Esophagus (tissue), 2 donors: Measurements from ENCODE around the gene PDE11A. TPM values are rescaled to one million over a fixed set of nuclear protein-coding genes. Genes with fewer than 3 reads are reported as not detected.

Experiments
- H3K27ac ChIP-seq, 2 donors: one replicate each; pipeline ENCODE4 v1.5.1; 2013; ENCODE audit warnings: low read depth in 2 of 2, mild to moderate bottlenecking in 2 of 2, inconsistent platforms in 1 of 2, low read length in 1 of 2, moderate library complexity in 1 of 2
- H3K27me3 ChIP-seq, 2 donors: one replicate each; pipeline ENCODE4 v1.6.1; 2013; ENCODE audit warnings: low read length in 2 of 2, control low read depth in 1 of 2, mild to moderate bottlenecking in 1 of 2; ENCODE audit not compliant: insufficient read depth in 2 of 2, control insufficient read depth in 1 of 2
- H3K36me3 ChIP-seq, 2 donors: one replicate each; pipeline ENCODE4 v1.6.1; 2013; ENCODE audit warnings: low read length in 1 of 2; ENCODE audit not compliant: control insufficient read depth in 2 of 2, insufficient read depth in 2 of 2
- H3K4me1 ChIP-seq, 2 donors: one replicate each; pipeline ENCODE4 v1.6.1; 2013; ENCODE audit warnings: low read length in 1 of 2; ENCODE audit not compliant: control insufficient read depth in 2 of 2, insufficient read depth in 2 of 2
- H3K4me3 ChIP-seq, 2 donors: one replicate each; pipeline ENCODE4 v1.5.1; 2013; ENCODE audit warnings: low read length in 2 of 2, mild to moderate bottlenecking in 2 of 2, low read depth in 1 of 2, moderate library complexity in 1 of 2
- H3K9me3 ChIP-seq, 2 donors: one replicate each; pipeline ENCODE4 v1.6.1; 2013; ENCODE audit warnings: mild to moderate bottlenecking in 2 of 2, low read depth in 1 of 2, low read length in 1 of 2, moderate library complexity in 1 of 2; ENCODE audit not compliant: control insufficient read depth in 2 of 2, insufficient read depth in 1 of 2
- WGBS, 2 donors: extraction: QIAGEN DNeasy Blood & Tissue Kit; methylation state at CpG; one replicate each; pipeline ENCODE4 v1.1.7; 2013; 5-methylcytosine and 5-hydroxymethylcytosine counted together
- polyA plus RNA-seq, 2 donors: library from polyadenylated mRNA; stranded (reverse); fragments of 200-250 nt; gene quantifications; one replicate each; pipeline ENCODE4 v1.2.3, GENCODE V29; 2013
- donor health status: healthy with polysubstance abuse.
- donor health status: Bipolar disorder and iron deficiency.

PDE11A gene
- polyA plus RNA-seq, 2 donors: not detected

DNA sequence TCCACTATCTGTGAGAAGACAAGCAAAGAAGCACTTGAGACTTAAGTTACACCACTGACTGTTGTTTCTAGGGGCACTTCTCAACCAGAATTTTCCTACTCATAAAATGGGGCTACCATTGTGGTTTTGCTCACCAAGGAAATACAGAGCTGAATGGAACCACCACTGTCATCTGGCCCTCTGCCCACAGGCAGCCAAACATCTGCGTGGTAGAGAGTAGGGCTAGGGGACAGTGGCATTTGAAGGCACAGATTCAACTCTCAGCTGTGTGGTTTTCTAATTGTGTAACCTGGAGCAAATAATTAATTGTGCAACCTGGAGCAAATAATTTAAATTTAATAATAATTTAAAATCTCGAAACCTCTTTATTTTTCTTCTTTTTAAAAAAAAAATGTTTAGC is 79.6 kb downstream of the PDE11A start:
- Histone ChIP-seq H3K9me3 (no peaks in the 10 kb centered on the region), H3K4me1 (no peaks in the 10 kb centered on the region), H3K27ac (no peak overlapping the region), H3K36me3 (no peaks in the 10 kb centered on the region), H3K27me3 (no peaks in the 10 kb centered on the region), H3K4me3 (no peak overlapping the region)
- WGBS, 2 donors: 75 to 77% methylated on average over 2 of the region's 2 CpGs

DNA sequence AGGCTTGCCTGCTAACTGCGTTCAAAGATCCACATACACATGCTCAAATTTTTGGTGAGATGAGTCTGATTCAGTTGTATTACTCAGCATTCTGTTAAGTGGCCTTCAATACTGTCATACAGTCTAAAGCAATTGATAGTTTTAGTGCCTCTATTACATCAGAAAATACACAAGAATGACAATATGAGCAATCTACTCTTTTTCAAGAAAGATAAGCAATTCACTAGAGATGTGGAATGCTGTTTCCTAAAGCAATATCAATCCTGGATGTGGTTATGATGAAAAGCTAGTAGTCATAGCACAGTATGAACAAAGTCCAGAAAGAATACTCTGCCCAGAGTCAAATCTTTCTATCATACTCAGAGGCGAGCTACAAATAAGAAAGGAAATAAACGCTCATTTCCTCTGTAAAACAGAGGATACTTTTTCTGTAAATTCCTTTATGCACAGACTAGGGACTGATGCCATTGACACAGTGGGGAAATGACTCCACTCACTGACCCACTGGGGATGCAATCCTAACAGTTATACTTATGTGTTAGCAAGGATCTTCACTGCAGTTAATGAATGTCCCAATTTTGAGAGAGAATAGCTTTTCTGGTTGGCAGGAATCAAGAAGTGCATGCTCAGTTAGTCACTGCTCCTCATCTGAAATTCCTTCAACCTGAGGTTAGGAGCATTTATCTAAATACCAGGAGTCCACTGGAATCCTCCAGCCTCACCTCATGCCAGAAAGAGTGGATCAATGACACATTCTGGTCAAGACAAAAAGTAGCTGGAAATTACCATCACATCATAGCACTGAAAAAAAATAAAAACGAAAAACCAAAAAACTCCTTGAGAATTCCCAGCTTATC is 83.3 kb downstream of the PDE11A start:
- no peak overlapping the region for H3K4me3 ChIP-seq
- 75 to 78% methylated on average over 4 of the region's 4 CpGs for WGBS, 2 donors
- no peaks in the 10 kb centered on the region for H3K27me3 ChIP-seq
- no peak overlapping the region for H3K27ac ChIP-seq
- H3K4me1 ChIP-seq: no peaks in the 10 kb centered on the region
- no peaks in the 10 kb centered on the region for H3K9me3 ChIP-seq
- no peaks in the 10 kb centered on the region for H3K36me3 ChIP-seq

GRCh38 chr2:177984749-177985148 is 87.8 kb downstream of the PDE11A start:
- Histone ChIP-seq H3K4me1 (no peaks in the 10 kb centered on the region), H3K9me3 (no peaks in the 10 kb centered on the region), H3K27ac (no peak overlapping the region), H3K4me3 (no peak overlapping the region), H3K27me3 (no peaks in the 10 kb centered on the region), H3K36me3 (no peaks in the 10 kb centered on the region)
- WGBS, 2 donors: 47 to 53% methylated on average over 1 of the region's 1 CpG

DNA sequence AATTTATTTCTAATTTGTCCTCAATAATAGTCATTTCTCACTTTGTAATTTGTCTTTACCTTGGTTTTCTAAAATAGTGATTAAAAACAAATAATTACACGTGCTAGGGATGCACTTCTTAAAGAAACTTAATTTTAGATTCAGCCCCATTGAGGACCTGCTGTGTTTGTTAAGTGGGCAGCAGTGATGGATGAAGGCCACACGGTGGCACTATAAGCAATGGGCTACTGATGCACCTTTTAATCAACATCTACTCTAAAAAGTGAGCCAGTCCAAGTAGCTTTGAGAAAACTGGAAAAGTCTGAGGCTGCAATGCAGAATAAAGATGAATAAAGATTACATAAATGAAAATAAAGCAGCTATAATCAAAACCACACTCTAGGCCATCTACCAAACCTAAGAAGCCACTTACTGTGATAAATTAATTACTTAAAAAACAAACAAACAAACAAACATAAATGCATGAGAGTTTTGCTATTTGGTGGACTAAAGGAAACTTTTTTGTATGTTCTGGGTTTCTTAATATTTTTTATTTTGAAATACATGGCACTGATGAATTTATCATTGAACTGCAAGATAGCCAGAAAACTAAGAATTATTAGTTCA is 89.3 kb downstream of the PDE11A start:
- Histone ChIP-seq H3K4me3 (no peak overlapping the region), H3K4me1 (no peaks in the 10 kb centered on the region), H3K27me3 (no peaks in the 10 kb centered on the region), H3K9me3 (no peaks in the 10 kb centered on the region), H3K27ac (no peak overlapping the region), H3K36me3 (no peaks in the 10 kb centered on the region)
- 0% methylated on average over 2 of the region's 2 CpGs for WGBS, 2 donors

DNA sequence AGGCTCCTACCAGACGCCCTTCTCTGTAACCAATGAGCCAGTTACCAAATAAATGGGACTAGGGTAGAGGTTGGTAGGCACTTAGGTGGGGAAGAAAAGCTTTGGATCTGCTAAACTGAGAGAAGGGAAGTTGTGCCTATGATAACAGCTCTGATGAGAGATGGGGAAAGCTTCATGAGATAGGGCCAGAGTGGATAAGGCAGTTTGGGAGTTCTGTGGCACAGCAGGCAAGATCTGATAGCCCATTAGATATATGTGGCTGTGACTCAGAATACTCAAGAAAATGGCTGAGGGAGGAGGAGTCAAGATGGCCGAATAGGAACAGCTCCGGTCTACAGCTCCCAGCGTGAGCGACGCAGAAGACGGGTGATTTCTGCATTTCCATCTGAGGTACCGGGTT is 99.8 kb downstream of the PDE11A start:
- WGBS, 2 donors: 83 to 92% methylated on average over 4 to 7 of the region's 8 CpGs
- H3K4me3 ChIP-seq: no peak overlapping the region
- H3K27ac ChIP-seq: no peak overlapping the region
- no peaks in the 10 kb centered on the region for H3K27me3 ChIP-seq
- no peaks in the 10 kb centered on the region for H3K9me3 ChIP-seq
- H3K36me3 ChIP-seq: no peaks in the 10 kb centered on the region
- no peaks in the 10 kb centered on the region for H3K4me1 ChIP-seq

DNA sequence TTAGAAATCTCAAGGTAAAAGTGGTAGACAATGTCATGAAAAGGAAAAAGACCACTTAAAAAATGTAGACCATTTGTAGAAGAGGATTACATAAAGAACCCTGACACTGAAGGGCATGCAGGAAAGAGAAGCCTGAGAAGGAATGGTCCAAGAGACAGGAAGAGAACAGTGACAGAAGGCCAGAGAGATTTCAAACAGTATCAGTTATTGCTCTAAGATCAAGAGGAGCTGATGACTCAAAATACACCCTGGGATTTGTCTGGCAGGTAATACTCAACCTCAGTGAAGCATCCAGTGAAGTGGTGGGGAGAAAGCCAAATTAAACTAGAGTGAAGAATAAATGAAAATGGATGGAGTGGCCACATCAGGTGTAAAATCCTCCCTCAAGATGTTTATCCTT is 100.5 kb downstream of the PDE11A start:
- H3K36me3 ChIP-seq: no peaks in the 10 kb centered on the region
- no peaks in the 10 kb centered on the region for H3K27me3 ChIP-seq
- no peak overlapping the region for H3K4me3 ChIP-seq
- no peak overlapping the region for H3K27ac ChIP-seq
- no peaks in the 10 kb centered on the region for H3K9me3 ChIP-seq
- no peaks in the 10 kb centered on the region for H3K4me1 ChIP-seq

- 73 to 80% methylated on average over 3 of the region's 3 CpGs for WGBS, 2 donors
- no peaks in the 10 kb centered on the region for H3K27me3 ChIP-seq
- no peaks in the 10 kb centered on the region for H3K36me3 ChIP-seq
- no peaks in the 10 kb centered on the region for H3K9me3 ChIP-seq
- no peak overlapping the region for H3K4me3 ChIP-seq
- H3K27ac ChIP-seq: no peak overlapping the region
- H3K4me1 ChIP-seq: no peaks in the 10 kb centered on the region
These were observed 101.7 kb downstream of the PDE11A start for GRCh38 chr2:177970670-177971454.

DNA sequence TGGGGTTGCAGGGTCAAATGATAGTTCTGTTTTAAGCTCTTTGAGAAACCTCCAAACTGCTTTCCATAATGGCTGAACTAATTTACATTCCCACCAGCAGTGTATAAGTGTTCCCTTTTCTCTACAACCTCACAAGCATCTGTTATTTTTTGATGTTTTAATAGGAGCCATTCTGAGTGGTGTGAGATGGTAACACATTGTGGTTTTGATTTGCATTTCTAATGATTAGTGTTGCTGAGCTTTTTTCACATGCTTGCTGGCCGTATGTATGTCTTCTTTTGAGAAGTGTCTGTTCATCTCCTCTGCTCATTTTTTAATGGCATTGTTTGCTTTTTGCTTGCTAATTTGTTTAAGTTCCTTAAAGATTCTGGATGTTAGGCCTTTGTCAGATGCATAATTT is 107.7 kb downstream of the PDE11A start:
- WGBS, 2 donors: 58 to 68% methylated on average over 1 of the region's 1 CpG

DNA sequence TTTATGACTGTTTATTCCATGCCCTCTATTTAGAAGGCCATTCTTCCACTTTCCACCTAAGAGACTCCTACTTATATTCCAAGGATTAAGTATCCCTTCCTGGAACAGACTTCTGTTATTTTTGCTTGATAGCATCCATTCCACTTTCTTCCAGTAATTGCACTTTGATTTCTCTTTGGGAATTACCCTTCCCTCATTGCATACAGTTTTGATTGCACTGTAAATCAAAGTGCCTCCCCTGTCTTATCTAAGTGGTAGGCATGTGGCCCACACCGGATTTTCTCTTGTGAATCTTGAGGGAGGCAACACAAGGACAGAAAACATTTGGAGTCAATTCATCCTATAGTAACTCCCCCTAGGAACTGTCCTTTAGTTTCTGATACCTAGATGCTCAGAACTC is 120.4 kb downstream of the PDE11A start:
- no peaks in the 10 kb centered on the region for H3K4me1 ChIP-seq
- 57 to 60% methylated on average over 1 of the region's 1 CpG for WGBS, 2 donors
- no peaks in the 10 kb centered on the region for H3K36me3 ChIP-seq
- H3K27ac ChIP-seq: no peak overlapping the region
- no peaks in the 10 kb centered on the region for H3K27me3 ChIP-seq
- no peaks in the 10 kb centered on the region for H3K9me3 ChIP-seq
- H3K4me3 ChIP-seq: no peak overlapping the region

More for the DNA sequence above, 107.7 kb downstream of the PDE11A start:
- Histone ChIP-seq H3K4me3 (no peak overlapping the region), H3K27ac (no peak overlapping the region), H3K36me3 (no peaks in the 10 kb centered on the region), H3K27me3 (no peaks in the 10 kb centered on the region), H3K4me1 (no peaks in the 10 kb centered on the region), H3K9me3 (no peaks in the 10 kb centered on the region)
